Endodermal cell (in vitro differentiated cells): Measurements from ENCODE around the gene APCDD1L. TPM values are rescaled to one million over a fixed set of nuclear protein-coding genes. Genes with fewer than 3 reads are reported as not detected.
A peak's percentile ranks its signal among the peaks of the same experiment; 100 is the strongest.

Experiments used
- DNase-seq: peaks from one replicate; pipeline ENCODE4 v3.0.0-alpha.2; 2017
- H3K27ac ChIP-seq: 2 replicates; pipeline ENCODE4 v1.5.1; 2013; ENCODE audit warnings: mild to moderate bottlenecking, low read depth, low read length, moderate library complexity
- H3K27me3 ChIP-seq: 2 replicates; pipeline ENCODE4 v1.6.1; 2013; ENCODE audit warnings: mild to moderate bottlenecking, low read length, moderate library complexity; ENCODE audit not compliant: insufficient read depth, control insufficient read depth, poor library complexity, severe bottlenecking
- H3K36me3 ChIP-seq: 2 replicates; pipeline ENCODE4 v1.7.0; 2013; ENCODE audit warnings: mild to moderate bottlenecking, low read length, moderate library complexity; ENCODE audit not compliant: control insufficient read depth, insufficient read depth
- H3K4me1 ChIP-seq: one replicate; pipeline ENCODE4 v1.7.0; 2013; ENCODE audit warnings: low read length; ENCODE audit not compliant: control insufficient read depth, insufficient read depth
- H3K4me3 ChIP-seq: 2 replicates; pipeline ENCODE4 v1.5.1; 2013; ENCODE audit warnings: mild to moderate bottlenecking, low read length, moderate library complexity
- H3K9ac ChIP-seq: 2 replicates; pipeline ENCODE4 v1.6.1; 2013; ENCODE audit warnings: mild to moderate bottlenecking, low read length, moderate library complexity; ENCODE audit not compliant: poor library complexity, severe bottlenecking; ENCODE audit errors: extremely low read depth
- H3K9me3 ChIP-seq: 2 replicates; pipeline ENCODE4 v1.6.1; 2013; ENCODE audit warnings: mild to moderate bottlenecking, low read length, moderate library complexity; ENCODE audit not compliant: control insufficient read depth
- H3K27ac Mint-ChIP-seq: 2 replicates; pipeline ENCODE4 v1.8.0; 2020; ENCODE audit warnings: mixed read lengths
- H3K27me3 Mint-ChIP-seq: 2 replicates; pipeline ENCODE4 v1.8.0; 2021; ENCODE audit warnings: mild to moderate bottlenecking, mixed read lengths; ENCODE audit not compliant: insufficient read depth
- H3K36me3 Mint-ChIP-seq: 2 replicates; pipeline ENCODE4 v1.8.0; 2020; ENCODE audit warnings: low read depth, mixed read lengths
- H3K4me1 Mint-ChIP-seq: 2 replicates; pipeline ENCODE4 v1.8.0; 2020; ENCODE audit warnings: mixed read lengths
- H3K4me3 Mint-ChIP-seq: 2 replicates; pipeline ENCODE4 v1.8.0; 2020; ENCODE audit warnings: mild to moderate bottlenecking, moderate library complexity, mixed read lengths
- H3K9me3 Mint-ChIP-seq: 2 replicates; pipeline ENCODE4 v1.8.0; 2020; ENCODE audit warnings: mild to moderate bottlenecking, mixed read lengths
- WGBS, 2 experiments: methylation state at CpG; one replicate each; pipeline versions ENCODE4 v1.1.5 to v1.1.7; 2013; ENCODE audit warnings: missing lambda C conversion rate in 2 of 2, mixed read lengths in 1 of 2; ENCODE audit not compliant: insufficient coverage in 1 of 2, insufficient read length in 1 of 2; 5-methylcytosine and 5-hydroxymethylcytosine counted together
- total RNA-seq, 2 donors: library from RNA; stranded (reverse); fragmentation: NEBNext Ultra II Directional in 1 of 2; extraction: Animal tissue kit (Norgen Biotek cat#: 25700) in 1 of 2; gene quantifications; 2 replicates in 1 of 2; 3 replicates in 1 of 2; pipeline ENCODE4 v1.2.1, GENCODE V29; 2021
- TF ChIP-seq, protein P1 (sequence below): fragments of 200-600 bp; sonication (generic); conservative IDR thresholded peaks from 2 replicates; pipeline ENCODE4 v1.5.0; 2021; ENCODE audit warnings: antibody characterized with exemption, mild to moderate bottlenecking

Gene APCDD1L
- total RNA-seq, 2 donors from 2014 or later, result 6.4 TPM

DNA sequence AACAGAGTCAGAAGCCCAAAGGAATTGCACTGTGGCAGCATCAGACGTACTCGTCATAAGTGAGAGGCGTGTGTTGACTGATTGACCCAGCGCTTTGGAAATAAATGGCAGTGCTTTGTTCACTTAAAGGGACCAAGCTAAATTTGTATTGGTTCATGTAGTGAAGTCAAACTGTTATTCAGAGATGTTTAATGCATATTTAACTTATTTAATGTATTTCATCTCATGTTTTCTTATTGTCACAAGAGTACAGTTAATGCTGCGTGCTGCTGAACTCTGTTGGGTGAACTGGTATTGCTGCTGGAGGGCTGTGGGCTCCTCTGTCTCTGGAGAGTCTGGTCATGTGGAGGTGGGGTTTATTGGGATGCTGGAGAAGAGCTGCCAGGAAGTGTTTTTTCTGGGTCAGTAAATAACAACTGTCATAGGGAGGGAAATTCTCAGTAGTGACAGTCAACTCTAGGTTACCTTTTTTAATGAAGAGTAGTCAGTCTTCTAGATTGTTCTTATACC, 70.4 kb downstream of the APCDD1L start:
- WGBS, 2 experiments, result 96 to 97% methylated on average over 4 to 5 of the region's 5 CpGs
- Mint-ChIP-seq H3K9me3 (no peaks in the 10 kb centered on the region), H3K36me3 (peaks cover 43% of the 10 kb centered on the region), H3K4me1 (peaks cover 33% of the 10 kb centered on the region), H3K27me3 (no peaks in the 10 kb centered on the region), H3K27ac (no peak overlapping the region), H3K4me3 (no peak overlapping the region)
- H3K36me3 ChIP-seq, result peaks cover 70% of the 10 kb centered on the region
- no peak for DNase-seq
- peaks cover 18% of the 10 kb centered on the region for H3K4me1 ChIP-seq
- no peak overlapping the region for H3K9ac ChIP-seq
- H3K27me3 ChIP-seq, result no peaks in the 10 kb centered on the region
- no peaks in the 10 kb centered on the region for H3K9me3 ChIP-seq
- no peak overlapping the region for H3K27ac ChIP-seq
- TF ChIP-seq, protein P1, sequence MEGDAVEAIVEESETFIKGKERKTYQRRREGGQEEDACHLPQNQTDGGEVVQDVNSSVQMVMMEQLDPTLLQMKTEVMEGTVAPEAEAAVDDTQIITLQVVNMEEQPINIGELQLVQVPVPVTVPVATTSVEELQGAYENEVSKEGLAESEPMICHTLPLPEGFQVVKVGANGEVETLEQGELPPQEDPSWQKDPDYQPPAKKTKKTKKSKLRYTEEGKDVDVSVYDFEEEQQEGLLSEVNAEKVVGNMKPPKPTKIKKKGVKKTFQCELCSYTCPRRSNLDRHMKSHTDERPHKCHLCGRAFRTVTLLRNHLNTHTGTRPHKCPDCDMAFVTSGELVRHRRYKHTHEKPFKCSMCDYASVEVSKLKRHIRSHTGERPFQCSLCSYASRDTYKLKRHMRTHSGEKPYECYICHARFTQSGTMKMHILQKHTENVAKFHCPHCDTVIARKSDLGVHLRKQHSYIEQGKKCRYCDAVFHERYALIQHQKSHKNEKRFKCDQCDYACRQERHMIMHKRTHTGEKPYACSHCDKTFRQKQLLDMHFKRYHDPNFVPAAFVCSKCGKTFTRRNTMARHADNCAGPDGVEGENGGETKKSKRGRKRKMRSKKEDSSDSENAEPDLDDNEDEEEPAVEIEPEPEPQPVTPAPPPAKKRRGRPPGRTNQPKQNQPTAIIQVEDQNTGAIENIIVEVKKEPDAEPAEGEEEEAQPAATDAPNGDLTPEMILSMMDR, result no peak
- no peak overlapping the region for H3K4me3 ChIP-seq

DNA sequence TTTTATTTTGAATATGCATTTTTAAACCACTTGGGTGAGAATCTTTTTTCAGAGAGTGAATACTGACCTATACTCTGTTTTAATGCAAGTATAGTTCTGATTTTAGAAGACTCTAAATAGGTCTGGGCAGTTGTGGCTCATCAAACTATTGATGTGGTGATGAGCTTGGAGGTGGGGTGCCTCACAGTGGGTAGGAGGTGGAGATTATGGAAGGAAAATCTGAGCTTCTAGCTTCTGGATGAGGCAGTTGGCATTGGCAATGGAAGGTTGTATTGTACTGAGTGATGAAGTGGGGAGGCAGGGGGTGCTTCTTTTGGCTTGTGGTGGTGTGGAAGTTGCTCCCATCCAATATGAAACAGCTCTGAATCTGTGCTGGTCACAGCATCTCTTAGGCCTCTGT, 73.5 kb downstream of the APCDD1L start:
- H3K9ac ChIP-seq, result no peak overlapping the region
- H3K4me3 ChIP-seq, result no peak overlapping the region
- H3K9me3 Mint-ChIP-seq, result no peaks in the 10 kb centered on the region
- no peaks in the 10 kb centered on the region for H3K27me3 ChIP-seq
- no peaks in the 10 kb centered on the region for H3K9me3 ChIP-seq
- no peak overlapping the region for H3K27ac Mint-ChIP-seq
- H3K4me1 ChIP-seq, result no peaks in the 10 kb centered on the region
- H3K36me3 Mint-ChIP-seq, result peaks cover 61% of the 10 kb centered on the region
- peak; percentile 9 for DNase-seq
- peaks cover 75% of the 10 kb centered on the region for H3K36me3 ChIP-seq
- no peaks in the 10 kb centered on the region for H3K27me3 Mint-ChIP-seq
- H3K4me1 Mint-ChIP-seq, result peaks cover 6% of the 10 kb centered on the region
- H3K27ac ChIP-seq, result no peak overlapping the region
- H3K4me3 Mint-ChIP-seq, result no peak overlapping the region
- TF ChIP-seq, protein P1, result no peak

DNA sequence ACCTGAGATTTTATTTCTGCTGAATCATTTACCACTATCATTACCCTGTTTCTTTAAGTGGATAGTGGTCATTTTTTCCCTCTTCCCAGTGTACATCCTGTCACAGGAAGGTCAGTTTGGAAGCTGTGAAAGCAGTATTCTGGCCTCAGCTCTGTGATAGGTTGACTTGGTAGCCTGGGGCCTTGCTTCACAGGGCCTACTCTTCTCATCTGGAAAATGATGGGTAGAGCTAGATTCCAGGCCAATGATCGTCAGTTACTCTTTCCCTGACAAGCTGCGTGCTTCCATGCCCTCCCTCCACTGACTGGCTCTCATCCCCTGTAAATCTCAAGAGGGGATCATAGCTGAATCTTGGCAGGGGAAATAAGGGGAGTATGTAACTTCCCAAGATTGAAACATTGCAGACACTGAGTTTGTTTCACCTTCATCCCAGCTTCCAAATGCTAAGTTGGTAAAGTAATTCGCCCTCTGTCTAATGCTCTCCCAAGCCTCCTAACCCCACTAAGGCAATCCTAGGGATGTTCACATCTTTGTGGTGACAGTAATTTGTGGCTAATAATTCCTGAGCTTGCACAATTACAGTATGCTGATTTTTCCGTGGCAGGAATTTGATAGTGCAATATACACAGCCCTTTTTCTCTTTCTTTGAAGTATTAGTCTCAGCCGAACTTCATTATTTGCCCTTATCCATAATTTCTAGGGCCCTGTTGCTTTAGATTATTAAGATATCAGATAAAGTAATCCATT, 75.0 kb downstream of the APCDD1L start:
- Mint-ChIP-seq H3K36me3 (peaks cover 62% of the 10 kb centered on the region), H3K4me1 (peaks cover 7% of the 10 kb centered on the region), H3K27ac (peak overlapping the region; percentile 69), H3K4me3 (no peak overlapping the region), H3K9me3 (no peaks in the 10 kb centered on the region), H3K27me3 (no peaks in the 10 kb centered on the region)
- Histone ChIP-seq H3K4me3 (no peak overlapping the region), H3K27me3 (no peaks in the 10 kb centered on the region), H3K9me3 (no peaks in the 10 kb centered on the region), H3K4me1 (no peaks in the 10 kb centered on the region), H3K9ac (no peak overlapping the region), H3K27ac (no peak overlapping the region), H3K36me3 (peaks cover 67% of the 10 kb centered on the region)
- TF ChIP-seq, protein P1, result no peak
- DNase-seq, result peak; percentile 10
- 92 to 96% methylated on average over 3 to 4 of the region's 5 CpGs for WGBS, 2 experiments
